Measurements from ENCODE around the gene LRRC18.

DNA sequence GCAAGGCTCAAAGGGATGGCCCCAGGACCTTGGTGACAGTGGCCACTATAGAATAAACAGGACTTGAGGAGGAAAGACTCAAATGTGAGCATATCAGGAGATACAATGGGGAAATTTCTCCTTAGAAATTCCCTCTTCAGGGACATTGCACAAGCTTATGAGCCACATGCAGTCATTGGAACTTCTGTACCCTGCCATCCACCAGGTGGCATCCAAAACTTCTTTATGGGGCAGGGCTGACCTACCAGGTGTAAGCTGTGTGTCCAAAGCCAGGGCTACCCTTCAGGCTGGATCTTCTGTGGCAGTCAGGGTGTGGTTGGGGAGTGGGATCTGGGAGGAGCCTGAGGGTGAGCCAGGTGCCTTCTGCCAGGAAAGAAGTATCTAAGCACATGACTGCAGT, 36.6 kb upstream of the LRRC18 start:
- TF ChIP-seq, protein P1, sequence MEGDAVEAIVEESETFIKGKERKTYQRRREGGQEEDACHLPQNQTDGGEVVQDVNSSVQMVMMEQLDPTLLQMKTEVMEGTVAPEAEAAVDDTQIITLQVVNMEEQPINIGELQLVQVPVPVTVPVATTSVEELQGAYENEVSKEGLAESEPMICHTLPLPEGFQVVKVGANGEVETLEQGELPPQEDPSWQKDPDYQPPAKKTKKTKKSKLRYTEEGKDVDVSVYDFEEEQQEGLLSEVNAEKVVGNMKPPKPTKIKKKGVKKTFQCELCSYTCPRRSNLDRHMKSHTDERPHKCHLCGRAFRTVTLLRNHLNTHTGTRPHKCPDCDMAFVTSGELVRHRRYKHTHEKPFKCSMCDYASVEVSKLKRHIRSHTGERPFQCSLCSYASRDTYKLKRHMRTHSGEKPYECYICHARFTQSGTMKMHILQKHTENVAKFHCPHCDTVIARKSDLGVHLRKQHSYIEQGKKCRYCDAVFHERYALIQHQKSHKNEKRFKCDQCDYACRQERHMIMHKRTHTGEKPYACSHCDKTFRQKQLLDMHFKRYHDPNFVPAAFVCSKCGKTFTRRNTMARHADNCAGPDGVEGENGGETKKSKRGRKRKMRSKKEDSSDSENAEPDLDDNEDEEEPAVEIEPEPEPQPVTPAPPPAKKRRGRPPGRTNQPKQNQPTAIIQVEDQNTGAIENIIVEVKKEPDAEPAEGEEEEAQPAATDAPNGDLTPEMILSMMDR (IDR thresholded peaks at IDR 0.05), result no peak
- TF ChIP-seq EZH2 (IDR thresholded peaks at IDR 0.05; ENCODE audit: borderline replicate concordance, insufficient read depth, low read depth, low read length, poor library complexity, severe bottlenecking), result no peak
